Measurements from ENCODE around the gene BNC1. TPM values are rescaled to one million over a fixed set of nuclear protein-coding genes. Genes with fewer than 3 reads are reported as not detected.

BNC1 gene
- total RNA-seq, 1 donor from 2014 or later: 1.1 TPM

DNA sequence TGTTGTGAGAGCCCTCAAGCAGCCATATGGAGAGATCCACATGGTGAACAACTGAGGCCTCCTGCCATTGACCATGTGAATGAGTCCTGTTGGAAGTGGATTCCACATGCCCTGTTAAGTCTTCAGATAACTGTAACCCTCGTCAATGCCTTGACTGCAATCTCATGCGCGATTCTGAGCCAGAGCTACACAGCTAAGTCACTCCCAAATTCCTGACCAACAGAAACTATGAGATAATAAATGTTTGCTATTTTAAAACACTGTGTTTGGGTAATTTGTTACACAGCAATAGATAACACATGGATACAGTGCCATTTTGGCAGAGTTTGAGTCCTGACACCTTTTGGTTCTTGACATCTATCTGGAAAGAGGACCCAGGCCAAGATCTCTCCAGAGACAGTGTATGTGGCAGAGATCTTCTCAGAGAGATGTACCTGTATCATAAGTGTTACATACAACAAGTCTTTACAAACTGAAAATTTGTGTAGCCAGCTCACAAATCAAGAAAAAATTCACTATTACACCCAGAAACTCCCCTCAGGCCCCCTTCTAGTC, 34.5 kb upstream of the BNC1 start:
- TF ChIP-seq, protein P1, sequence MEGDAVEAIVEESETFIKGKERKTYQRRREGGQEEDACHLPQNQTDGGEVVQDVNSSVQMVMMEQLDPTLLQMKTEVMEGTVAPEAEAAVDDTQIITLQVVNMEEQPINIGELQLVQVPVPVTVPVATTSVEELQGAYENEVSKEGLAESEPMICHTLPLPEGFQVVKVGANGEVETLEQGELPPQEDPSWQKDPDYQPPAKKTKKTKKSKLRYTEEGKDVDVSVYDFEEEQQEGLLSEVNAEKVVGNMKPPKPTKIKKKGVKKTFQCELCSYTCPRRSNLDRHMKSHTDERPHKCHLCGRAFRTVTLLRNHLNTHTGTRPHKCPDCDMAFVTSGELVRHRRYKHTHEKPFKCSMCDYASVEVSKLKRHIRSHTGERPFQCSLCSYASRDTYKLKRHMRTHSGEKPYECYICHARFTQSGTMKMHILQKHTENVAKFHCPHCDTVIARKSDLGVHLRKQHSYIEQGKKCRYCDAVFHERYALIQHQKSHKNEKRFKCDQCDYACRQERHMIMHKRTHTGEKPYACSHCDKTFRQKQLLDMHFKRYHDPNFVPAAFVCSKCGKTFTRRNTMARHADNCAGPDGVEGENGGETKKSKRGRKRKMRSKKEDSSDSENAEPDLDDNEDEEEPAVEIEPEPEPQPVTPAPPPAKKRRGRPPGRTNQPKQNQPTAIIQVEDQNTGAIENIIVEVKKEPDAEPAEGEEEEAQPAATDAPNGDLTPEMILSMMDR (IDR thresholded peaks at IDR 0.05; ENCODE audit: partially characterized antibody, unreplicated experiment): no peak
- Mint-ChIP-seq H3K27me3 (ENCODE audit: unreplicated experiment) (no peaks in the 10 kb centered on the region), H3K4me1 (ENCODE audit: low read depth, unreplicated experiment) (no peaks in the 10 kb centered on the region)

DNA sequence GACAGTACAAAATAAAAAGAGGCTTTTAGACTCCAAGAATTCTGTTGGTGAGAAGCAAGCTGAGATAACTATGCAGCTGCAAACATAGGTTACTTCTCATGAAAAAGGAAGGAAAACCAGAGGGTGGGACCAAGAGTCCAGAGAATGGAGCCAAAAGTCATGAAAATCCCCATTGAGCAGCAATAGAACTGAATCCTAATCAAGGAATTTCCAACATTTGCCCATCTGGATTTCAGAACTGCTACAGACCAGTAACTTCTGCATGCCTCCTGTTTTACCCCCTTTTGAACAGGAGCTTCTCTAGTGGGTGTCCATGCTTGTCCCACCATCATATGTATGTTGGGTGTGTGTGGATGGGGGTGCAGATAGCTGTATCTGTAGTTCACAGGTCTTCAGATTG, 33.6 kb upstream of the BNC1 start:
- DNase-seq: no peak
- no peak overlapping the region for H3K4me3 Mint-ChIP-seq (ENCODE audit: unreplicated experiment)
- no peaks in the 10 kb centered on the region for H3K9me3 Mint-ChIP-seq (ENCODE audit: unreplicated experiment)
- TF ChIP-seq, protein P1 (IDR thresholded peaks at IDR 0.05; ENCODE audit: partially characterized antibody, unreplicated experiment): no peak
- H3K27ac Mint-ChIP-seq (ENCODE audit: unreplicated experiment): no peak overlapping the region
- H3K36me3 Mint-ChIP-seq (ENCODE audit: unreplicated experiment): no peaks in the 10 kb centered on the region
- no peaks in the 10 kb centered on the region for H3K4me1 Mint-ChIP-seq (ENCODE audit: low read depth, unreplicated experiment)
- no peaks in the 10 kb centered on the region for H3K27me3 Mint-ChIP-seq (ENCODE audit: unreplicated experiment)

More for the DNA sequence above, 34.5 kb upstream of the BNC1 start:
- H3K9me3 Mint-ChIP-seq (ENCODE audit: unreplicated experiment): peaks cover 2% of the 10 kb centered on the region
- H3K4me3 Mint-ChIP-seq (ENCODE audit: unreplicated experiment): no peak overlapping the region
- DNase-seq: no peak
- H3K36me3 Mint-ChIP-seq (ENCODE audit: unreplicated experiment): no peaks in the 10 kb centered on the region
- no peak overlapping the region for H3K27ac Mint-ChIP-seq (ENCODE audit: unreplicated experiment)

GRCh38 chr15:83312071-83312470, 27.6 kb upstream of the BNC1 start:
- Mint-ChIP-seq H3K27me3 (ENCODE audit: unreplicated experiment) (no peaks in the 10 kb centered on the region), H3K4me3 (ENCODE audit: unreplicated experiment) (no peak overlapping the region), H3K4me1 (ENCODE audit: low read depth, unreplicated experiment) (no peaks in the 10 kb centered on the region), H3K27ac (ENCODE audit: unreplicated experiment) (no peak overlapping the region), H3K9me3 (ENCODE audit: unreplicated experiment) (no peaks in the 10 kb centered on the region), H3K36me3 (ENCODE audit: unreplicated experiment) (no peaks in the 10 kb centered on the region)
- TF ChIP-seq, protein P1 (IDR thresholded peaks at IDR 0.05; ENCODE audit: partially characterized antibody, unreplicated experiment): no peak
- no peak for DNase-seq

DNA sequence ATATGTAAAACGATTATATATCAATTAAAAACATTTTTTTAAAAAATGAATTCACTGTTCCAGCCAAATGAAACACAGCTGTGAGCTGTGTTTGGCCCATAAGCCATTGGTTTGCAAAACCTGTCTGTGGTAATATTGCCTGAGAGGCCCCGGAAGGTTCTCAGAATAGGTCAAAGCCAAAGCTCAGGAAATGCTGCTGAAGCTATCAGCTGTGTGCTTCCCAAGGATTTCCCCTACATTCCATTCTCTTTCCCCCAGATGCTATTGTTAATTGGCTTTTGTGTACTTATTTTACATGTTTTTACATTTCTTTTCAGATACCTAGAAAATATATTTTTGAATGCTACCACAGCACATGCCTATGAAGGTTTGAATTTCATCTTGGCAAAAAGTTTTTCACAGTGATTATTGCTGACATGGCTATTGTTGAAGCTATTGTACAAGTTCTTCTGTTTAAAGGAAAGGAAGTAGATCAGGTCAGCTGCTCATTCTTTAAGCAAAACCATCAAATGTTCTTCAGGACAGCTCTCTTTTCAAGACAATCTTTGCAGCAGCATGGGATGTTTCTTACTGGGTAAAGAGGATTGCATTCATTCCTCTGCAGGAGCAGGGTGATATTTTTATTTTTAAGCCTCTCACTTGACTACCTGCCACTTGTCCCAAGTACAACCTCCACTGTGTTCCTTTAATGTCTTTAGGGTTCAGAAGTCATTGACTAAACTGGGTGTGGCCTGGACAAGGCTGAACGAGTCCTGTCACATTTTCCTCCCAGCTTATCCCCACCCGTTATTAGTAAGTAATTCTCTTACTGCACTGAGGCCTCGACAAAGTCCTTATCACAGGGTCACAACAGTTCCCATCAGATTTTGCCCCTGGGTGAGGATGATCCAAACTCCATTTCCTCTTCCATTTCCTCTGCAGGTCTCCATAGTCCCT, 26.3 kb upstream of the BNC1 start:
- Mint-ChIP-seq H3K9me3 (ENCODE audit: unreplicated experiment) (no peaks in the 10 kb centered on the region), H3K27me3 (ENCODE audit: unreplicated experiment) (no peaks in the 10 kb centered on the region), H3K36me3 (ENCODE audit: unreplicated experiment) (no peaks in the 10 kb centered on the region), H3K4me1 (ENCODE audit: low read depth, unreplicated experiment) (no peaks in the 10 kb centered on the region), H3K27ac (ENCODE audit: unreplicated experiment) (no peak overlapping the region), H3K4me3 (ENCODE audit: unreplicated experiment) (no peak overlapping the region)
- TF ChIP-seq, protein P1 (IDR thresholded peaks at IDR 0.05; ENCODE audit: partially characterized antibody, unreplicated experiment): no peak
- no peak for DNase-seq

GRCh38 chr15:83308671-83309070, 24.2 kb upstream of the BNC1 start:
- DNase-seq: no peak
- TF ChIP-seq, protein P1 (IDR thresholded peaks at IDR 0.05; ENCODE audit: partially characterized antibody, unreplicated experiment): no peak
- Mint-ChIP-seq H3K27ac (ENCODE audit: unreplicated experiment) (no peak overlapping the region), H3K9me3 (ENCODE audit: unreplicated experiment) (no peaks in the 10 kb centered on the region), H3K4me3 (ENCODE audit: unreplicated experiment) (no peak overlapping the region), H3K4me1 (ENCODE audit: low read depth, unreplicated experiment) (no peaks in the 10 kb centered on the region), H3K36me3 (ENCODE audit: unreplicated experiment) (no peaks in the 10 kb centered on the region), H3K27me3 (ENCODE audit: unreplicated experiment) (no peaks in the 10 kb centered on the region)

All from glutamatergic neuron (in vitro differentiated cells).